HG03139 (cell line): Measurements from ENCODE around the gene ZNF417.
"Not testable (repeated sequence)": the region's sequence is repeated elsewhere in the genome, so short reads cannot be mapped to it uniquely, and the experiment has no call there.

Experiments
- ATAC-seq: cut with Tn5 transposase; IDR thresholded peaks from one replicate; pipeline ENCODE4 v1.9.1; 2021; ENCODE audit not compliant: unreplicated experiment

Gene ZNF417

DNA sequence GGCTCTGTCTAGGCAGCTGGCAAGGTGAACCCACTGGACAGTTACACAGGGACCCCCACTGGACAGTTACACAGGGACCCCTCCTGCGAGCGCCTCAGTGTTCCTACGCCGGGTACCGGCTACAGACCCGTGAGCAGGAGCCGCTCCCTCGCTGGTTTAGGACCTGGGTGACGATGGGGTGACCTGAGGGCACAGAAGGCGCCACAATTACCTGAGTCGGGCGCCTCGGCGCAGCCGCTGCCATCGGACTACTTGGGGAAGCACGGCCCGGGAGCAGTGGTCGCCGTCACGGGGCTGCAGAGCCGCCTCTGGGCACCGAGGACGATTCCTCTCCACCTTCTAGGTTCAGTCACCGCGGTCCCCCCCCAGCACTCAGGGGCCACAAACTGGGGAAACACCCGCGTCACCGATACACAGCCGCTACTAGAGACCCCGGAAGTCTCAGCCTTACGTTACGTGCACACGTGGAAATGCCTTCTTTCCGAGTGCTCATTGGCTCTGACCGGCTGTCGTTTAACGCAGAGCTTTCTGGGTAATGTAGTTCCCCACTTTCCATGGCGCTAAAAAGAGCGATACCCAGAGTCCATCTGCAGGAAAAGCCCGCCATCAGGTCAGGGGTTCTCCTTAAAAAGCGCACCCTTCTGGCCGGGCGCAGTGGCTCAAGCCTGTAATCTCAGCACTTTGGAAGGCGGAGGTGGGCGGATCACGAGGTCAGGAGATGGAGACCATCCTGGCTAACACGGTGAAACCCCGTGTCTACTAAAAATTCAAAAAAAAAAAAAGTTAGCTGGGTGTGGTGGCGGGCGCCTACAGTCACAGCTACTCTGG, at the start of gene ZNF417:
Gene ZNF417, minus strand, starts transcription at position 425 of the 828 bp plus-strand sequence. Its CDS starts 181 bp downstream, at position 244.
- peak; percentile 94 for ATAC-seq

DNA sequence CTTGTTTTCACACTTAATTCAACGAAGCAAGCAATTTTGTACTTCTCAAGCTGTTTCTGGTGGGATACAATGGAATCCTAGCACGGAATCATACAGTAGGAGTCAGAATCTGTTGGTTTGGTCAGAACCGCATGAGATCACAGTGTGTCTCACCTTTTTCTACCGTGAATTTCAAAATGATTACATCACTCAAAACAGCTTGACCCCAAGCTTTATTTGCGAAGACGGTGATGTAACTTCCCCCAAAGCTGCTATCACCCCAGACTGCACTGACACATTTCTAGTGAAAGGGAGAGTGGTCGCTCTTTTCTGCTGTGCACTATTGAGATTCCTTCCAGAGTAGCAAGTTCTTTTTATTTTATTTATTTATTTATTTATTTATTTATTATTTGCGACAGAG, 48.4 kb upstream of the ZNF417 start:
- no peak for ATAC-seq

DNA sequence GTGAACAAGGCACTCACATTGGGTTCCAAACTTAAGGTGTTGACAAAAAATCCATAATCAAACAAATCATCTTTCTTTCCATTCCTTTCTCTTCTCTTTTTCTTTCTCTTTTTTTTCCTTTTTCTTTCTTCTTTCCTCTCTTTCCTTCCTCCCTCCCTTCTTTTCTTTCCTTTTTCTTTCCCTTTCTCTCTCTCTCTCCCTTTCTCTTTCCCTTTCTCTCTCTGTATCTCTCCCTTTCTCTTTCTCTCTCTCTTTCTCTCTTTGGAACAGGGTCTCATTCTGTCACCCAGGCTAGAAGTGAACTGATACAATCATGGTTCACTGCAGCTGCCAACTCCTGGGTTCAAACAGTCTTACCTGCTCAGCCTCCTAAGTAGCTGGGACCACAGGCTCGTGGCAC, 45.4 kb upstream of the ZNF417 start:
- no peak for ATAC-seq

DNA sequence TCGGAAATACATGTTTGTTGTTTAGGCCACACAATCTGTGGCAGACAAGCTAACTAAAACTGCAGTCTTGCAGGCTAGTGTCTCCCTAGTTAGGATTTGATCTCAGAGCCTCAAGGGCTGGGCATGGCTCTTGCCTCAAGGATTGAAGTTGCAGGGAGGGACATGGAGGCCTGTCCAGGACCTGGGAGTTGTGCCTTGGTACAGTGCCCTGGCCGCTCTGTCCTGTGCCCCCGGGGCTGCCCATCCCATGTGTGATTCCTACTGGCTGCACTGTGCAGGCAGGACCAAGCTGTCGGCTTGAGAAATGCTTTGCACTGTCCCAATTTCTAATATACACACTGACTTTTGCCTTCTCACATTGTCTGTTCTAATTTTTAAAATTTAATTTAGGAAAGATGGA, 38.6 kb upstream of the ZNF417 start:
- ATAC-seq = no peak

DNA sequence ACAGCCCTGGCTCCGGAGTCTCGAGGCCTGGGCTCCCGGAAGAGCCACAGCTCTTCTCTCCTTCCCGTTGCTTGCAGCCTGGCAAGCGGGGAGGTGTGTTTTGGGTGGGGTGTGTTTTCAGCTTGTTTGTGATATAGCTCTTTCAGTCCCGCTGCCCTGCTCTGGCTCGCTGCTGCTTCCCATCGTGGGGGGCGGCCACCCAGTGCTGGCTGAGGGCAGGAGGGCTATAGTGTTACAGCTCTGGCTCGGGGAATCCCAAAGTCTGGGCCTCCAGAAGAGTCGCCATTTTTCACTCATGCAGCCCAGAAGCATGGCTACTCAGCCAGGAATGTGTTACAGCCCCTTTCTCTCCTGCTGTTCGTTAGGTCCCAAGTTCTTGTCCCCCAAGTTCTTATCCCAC, 33.3 kb upstream of the ZNF417 start:
- no peak for ATAC-seq

DNA sequence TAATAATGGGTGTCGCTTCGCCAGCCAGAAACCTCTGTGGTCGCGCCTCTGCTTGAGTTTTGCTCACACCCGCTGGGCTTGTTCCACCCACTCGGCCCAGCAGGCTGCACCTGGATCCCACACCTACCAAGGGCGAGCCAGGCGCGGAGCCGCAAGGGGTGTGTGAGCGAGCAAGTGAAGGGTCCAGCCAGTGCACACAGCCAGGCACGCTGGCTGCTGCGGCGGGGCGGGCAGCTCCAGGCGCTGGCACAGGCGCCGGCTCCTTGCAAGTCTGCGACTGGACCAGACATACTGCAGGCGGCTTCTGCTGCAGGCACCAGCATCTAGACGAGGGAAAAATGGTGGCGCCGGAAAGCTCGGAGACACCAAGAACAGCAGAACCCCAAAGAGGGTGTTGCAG, 32.9 kb upstream of the ZNF417 start:
- no peak for ATAC-seq

DNA sequence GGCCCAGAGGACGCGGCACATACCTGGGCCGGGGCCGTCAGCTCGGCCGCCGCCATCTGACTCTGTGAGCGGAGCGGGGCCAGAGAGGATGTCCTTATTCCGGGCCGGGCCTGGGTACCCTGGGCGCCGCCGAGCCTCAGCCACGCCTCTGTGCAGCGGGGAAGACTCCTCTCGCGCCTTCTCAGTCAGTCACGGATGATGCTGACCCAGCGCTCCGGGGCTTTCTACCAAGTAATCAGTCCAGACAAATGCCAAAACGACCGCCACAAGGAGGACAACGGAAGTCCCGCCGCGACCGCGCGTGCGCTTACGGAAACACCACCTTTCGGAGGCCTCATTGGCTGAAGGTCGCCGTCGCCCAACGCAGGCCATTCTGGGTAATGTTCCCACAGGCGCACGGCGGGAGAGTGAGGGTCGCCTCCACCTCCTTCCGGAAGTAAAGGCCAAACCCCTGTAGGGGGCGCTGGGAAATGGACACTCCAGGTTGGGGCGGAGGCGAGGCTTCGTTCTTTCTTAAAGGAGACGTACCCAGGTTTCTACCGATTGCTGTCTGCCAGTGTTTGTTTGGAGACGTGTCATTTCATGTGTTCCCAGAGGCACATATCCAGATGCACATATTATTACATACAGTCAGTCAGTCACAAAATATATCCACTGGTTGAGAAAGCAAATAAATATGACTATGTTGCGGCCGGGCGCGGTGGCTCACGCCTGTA, 31.2 kb upstream of the ZNF417 start, which contains the start of gene ZNF256:
Gene ZNF256, minus strand, starts transcription at position 288 of the 716 bp plus-strand sequence. Its CDS starts 232 bp downstream, at position 56.
- ATAC-seq = peak; percentile 91

DNA sequence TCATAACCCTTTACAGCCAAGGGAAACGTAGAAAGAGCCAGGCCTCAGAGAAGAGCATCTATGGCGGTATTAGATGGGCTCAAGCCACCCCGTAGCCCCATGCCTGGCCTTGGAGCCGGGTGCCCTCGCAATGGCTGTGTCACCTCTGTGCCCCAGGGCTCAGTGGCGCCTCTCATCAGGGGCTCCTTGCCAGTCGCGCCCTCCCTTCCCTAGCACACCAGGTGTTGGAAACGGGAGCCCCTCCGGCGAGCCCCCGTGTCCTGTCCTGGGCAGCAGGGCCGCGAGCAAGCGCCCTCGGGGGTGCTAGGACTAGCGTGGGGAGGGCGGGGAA, 30.7 kb upstream of the ZNF417 start:
- ATAC-seq = no peak

DNA sequence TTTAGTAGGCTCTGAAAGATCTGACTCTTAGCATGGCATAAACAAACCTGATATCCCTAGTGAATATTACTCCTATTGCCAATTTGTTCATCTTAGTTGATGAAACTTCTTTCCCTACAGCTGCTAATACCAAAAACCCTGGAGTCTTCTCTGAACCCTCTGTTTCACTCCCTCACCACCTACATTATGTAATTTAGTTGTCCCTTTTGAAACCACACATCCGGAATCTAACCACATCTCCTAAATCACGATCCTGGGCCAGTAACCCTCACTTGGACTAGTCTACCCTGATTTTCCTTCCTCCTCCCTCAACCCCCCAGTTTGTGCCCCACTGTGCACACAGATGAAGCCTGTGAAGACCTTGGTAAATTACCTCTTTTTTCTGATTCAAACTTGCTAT, 29.9 kb upstream of the ZNF417 start:
- no peak for ATAC-seq

DNA sequence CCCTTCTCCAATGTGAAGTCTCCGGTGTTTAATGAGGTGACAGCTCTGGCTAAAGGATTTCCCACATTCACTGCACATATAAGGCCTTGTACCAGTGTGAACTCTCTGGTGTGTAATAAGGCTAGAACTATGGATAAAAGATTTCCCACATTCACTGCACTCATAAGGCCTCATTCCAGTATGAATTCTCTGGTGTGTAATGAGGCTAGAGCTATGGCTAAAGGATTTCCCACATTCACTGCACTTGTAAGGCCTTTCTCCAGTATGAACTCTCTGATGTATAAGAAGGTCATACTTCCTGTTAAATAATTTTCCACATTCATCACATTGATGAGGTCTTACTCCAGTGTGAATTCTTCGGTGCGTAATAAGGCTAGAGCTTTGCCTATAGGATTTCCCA, 25.2 kb upstream of the ZNF417 start:
- no peak for ATAC-seq

DNA sequence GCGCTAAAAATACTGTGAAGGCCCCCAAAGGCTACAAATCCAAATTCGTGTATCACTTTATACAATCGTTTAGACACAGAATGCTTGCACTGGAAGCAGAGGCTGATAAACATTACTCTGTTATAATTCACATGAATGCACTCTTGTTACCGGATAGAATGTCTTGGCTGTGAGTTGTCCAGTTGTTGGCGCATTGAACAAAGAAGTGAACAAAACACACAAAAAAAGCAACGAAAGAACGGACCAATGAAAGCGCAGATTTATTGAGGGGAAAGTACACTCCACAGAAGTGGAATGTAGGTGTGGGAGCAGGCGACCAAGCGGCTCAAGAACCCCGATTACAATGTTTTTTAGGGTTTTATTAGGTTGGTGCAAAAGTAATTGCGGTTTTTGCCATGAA, 19.3 kb upstream of the ZNF417 start:
- no peak for ATAC-seq

DNA sequence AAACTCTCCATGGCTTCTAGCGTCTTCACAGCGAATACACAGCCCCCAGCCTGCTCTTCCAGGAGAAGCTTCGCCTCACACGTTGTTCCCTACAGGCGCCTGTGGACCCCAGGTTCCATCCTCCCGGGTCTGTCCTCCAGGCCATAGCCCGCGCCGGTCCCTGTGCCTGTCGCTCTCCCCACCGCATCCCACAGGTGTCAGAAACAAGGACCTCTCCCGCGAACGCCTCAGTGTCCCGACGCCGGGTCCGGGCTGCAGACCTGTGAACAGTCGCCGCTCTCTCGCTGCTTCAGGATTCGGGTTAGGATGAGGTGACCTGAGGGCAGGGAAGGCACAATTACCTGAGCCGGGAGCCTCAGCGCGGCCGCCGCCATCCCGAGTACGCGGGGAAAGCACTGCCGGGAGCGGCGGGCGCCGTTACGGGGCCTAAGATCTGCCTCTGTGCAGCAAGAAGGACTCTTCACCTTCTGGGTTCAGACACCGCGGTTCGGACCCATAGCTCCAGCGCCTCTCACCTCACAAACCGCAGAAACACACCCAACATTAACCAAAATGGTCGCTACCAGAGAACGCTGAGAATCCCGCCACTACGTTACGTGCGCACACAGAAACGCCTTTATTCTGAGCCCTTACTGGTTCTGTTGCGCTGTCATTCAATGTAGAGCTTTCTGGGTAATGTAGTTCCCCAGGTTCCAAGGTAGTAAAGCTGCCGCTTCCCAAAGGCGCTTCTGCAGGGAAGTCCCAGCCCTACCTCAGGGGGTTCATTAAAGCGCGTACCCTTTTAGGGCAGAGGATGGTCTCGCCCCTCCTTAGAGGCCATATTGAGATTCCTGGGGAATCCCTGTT, 18.7 kb upstream of the ZNF417 start, which contains the start of gene ZNF418:
Gene ZNF418, minus strand, starts transcription at position 583 of the 846 bp plus-strand sequence. CDS start 1,580 bp downstream, outside the sequence.
- ATAC-seq = no peak

DNA sequence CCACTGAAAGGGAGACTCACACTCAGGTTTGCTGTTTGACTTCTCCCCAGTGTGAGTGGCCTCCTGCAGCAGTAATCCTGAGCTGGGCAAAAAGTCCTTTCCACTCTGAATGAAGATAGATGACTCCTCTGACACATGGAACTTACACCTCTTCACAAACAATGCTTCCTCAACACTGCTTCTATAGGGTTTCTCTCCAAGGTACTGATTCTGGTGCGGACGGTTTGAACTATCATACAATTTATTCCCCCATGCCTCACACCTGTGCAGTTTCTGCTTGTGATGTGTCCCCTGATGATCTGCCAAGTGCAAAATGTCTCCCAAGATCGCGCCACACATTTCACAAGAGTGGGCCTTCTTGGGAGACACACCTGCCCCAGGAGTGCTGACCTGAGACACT, 11.2 kb upstream of the ZNF417 start:
- no peak for ATAC-seq

DNA sequence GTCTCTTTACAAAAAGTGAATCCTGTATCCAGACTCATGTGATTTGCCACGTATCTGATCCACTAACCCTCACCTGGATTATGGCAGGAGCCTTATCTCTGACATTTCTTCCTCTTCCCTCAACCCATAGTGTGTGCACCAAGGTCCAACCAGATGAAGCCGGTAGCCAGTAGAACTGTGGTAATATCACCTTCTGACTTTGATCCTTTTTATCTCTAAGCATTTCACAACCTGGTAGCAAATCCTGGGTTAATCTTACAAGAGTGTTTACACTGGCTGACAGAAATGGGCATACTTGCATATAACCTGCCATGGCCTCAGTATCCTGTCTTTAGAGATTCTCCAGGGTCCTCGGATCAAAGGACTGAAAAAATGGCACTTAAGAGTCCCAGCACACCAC, 1.9 kb downstream of the ZNF417 start:
- ATAC-seq = no peak

DNA sequence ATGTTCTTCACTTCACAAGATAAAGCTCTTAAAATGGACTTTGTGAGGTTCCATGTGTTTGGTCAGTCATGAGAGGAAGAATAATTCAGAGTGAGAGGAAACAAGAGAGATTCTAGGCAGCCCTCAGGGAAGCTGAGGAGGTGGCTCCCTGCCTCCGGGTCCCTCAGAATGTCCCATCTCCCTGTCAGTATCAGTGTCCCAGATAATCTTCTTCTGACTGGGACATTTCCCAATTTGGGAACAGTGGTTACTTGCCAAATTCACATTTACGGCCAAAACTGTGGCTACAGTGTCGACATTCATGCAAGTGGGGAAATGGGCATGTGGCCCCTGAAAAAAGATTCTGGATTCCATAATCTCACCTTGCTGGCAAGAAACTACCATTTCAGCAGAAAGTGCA, 9.0 kb downstream of the ZNF417 start:
- ATAC-seq = no peak

DNA sequence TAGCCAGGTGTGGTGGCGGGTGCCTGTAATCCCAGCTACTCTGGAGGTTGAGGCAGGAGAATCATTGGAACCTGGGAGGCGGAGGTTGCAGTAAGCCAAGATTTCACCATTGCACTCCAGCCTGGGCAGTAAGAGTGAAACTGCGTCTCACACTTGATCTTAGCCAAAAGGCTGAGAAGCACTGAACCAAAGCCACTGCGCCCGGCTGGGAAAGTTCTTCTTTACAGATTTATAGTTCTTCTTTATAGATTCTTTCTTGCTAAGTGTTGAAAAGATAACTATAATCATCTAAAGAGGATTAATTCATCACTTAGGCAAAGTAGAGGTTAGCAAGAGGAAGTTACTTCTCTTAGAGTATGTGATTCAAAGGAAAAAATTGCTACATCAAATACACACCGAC, 11.1 kb downstream of the ZNF417 start:
- ATAC-seq = no peak

DNA sequence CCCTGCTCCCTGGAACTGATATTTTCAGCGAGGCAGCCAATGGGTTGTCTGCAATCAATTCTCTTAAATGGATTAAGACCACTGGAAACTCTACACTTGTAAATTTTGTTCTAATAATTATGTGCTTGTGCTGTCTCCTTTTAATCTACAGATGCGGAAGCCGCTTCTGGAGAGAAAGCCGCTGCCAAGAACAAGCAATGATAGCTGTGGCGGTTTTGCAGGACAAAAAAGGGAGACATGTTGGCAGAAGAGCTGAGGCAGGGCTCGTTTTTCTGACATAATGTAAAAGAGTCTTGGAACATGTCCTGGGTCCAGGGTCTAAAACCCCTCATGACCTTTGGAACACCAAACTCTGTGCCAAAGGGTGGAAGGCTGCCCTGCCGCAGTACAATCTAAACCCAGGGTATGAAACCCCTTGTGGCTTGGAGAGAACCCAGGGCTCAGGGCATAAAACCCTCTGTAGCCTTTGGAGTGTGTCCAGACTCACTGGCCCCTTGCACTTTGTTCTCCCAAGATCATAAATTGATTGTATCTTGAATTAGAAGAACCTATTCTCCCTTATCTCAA, 12.7 kb downstream of the ZNF417 start:
- no peak for ATAC-seq

DNA sequence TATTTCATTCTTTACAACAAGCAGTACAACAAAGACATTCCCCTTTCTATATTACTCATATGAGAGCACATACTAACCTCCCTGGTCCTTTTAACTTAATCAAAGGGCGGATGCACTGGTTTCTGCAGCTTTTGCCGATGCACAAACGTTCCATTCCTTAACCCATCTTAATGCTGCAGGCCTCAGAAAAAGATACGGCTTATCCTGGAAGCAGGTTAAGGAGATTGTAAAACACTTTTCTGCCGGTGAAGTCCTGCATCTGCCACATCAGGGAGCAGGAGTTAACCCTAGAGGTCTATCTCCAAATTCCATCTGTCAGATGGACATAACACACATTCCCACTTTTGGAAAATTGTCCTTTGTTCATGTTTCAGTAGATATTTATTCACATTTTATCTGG, 16.1 kb downstream of the ZNF417 start:
- ATAC-seq = no peak

DNA sequence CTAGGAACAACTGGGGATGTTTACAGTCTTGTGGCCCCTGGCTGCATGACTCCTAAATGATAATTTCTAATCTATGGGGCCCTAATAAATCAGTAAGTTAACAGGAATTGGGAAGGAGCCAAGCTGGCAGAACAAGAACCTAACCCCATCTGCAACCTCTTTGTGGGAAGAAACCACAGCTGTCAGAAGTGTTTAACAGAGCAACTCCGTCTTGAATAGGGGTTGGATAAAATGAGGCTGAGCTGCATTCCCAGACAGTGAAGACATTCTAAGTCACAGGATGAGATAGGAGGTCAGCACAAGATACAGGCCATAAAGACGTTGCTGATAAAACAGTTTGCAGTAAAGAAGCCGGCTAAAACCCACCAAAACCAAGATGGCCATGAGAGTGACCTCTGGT, 25.7 kb downstream of the ZNF417 start:
- not testable (repeated sequence) for ATAC-seq

DNA sequence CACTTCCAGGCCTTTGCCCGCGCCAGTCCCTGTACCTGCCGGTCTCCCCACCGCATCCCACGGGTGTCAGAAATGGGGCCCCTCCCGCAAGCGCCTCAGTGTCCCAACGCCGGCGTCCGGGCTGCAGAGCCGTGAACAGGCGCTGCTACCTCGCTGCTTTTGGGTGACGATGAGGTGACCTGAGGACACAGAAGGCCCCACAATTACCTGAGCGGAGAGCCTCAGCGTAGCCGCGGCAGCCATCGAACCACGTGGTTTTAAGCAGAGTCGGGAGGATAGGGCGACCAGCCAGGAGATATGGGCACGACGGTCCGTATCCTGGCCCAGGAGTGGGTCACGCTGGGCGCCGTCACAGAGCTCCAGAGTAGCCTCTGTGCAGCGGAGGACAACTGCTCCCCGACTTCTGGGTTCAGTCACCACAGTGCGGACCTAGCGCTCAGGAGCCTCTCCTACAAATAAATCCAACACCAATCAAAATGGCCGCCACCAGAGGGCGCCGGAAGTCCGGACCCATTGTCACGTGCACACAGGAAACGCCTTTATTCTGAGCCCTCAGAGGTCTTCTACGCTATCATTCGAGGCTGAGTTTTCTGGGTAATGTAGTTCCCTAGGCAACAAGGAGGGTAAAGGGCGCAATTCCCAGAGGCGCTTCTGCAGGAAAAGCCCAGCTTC, 27.7 kb downstream of the ZNF417 start, which contains the start of gene ZNF814:
Gene ZNF814, minus strand, starts transcription at position 478 of the 672 bp plus-strand sequence. Its CDS starts 235 bp downstream, at position 243.
- peak; percentile 82 for ATAC-seq
